ENCODE data around the gene MARCHF5.
"Not testable (repeated sequence)": the region's sequence is repeated elsewhere in the genome, so short reads cannot be mapped to it uniquely, and the experiment has no call there.

Gene MARCHF5

GRCh38 chr10:92393173-92393572 is 102.2 kb downstream of the MARCHF5 start:
- DNase-seq, result not testable (repeated sequence)

GRCh38 chr10:92395271-92395670 is 104.3 kb downstream of the MARCHF5 start:
- DNase-seq, result no peak

- not testable (repeated sequence) for DNase-seq
Observed at GRCh38 chr10:92402234-92402633, 111.3 kb downstream of the MARCHF5 start.

Measured in CD4-positive, alpha-beta T cell treated with Interleukin-17A for 4 hours (primary cell).